Suprapubic skin (tissue), 4 donors: ENCODE results near the gene GJB6. TPM values are rescaled to one million over a fixed set of nuclear protein-coding genes. Genes with fewer than 3 reads are reported as not detected.
A peak's percentile ranks its signal among the peaks of the same experiment; 100 is the strongest.
"Not testable (repeated sequence)": the region's sequence is repeated elsewhere in the genome, so short reads cannot be mapped to it uniquely, and the experiment has no call there.

Experiments used
- DNase-seq, 2 donors: peaks; one replicate each; pipeline ENCODE4 v3.0.0-alpha.2; 2019; ENCODE audit warnings: low spot score in 2 of 2
- H3K27ac ChIP-seq: fragments of 200-600 bp; sonication (generic); one replicate; pipeline ENCODE4 v1.5.1; 2019
- H3K27me3 ChIP-seq: fragments of 200-600 bp; sonication (generic); one replicate; pipeline ENCODE4 v1.5.1; 2019
- H3K36me3 ChIP-seq: fragments of 200-600 bp; sonication (generic); one replicate; pipeline ENCODE4 v1.5.1; 2019
- H3K4me1 ChIP-seq: fragments of 200-600 bp; sonication (generic); one replicate; pipeline ENCODE4 v1.5.1; 2019
- H3K4me3 ChIP-seq: fragments of 200-600 bp; sonication (generic); one replicate; pipeline ENCODE4 v1.5.1; 2019; ENCODE audit warnings: mild to moderate bottlenecking
- H3K9me3 ChIP-seq: fragments of 200-600 bp; sonication (generic); one replicate; pipeline ENCODE4 v1.5.1; 2019
- EP300 ChIP-seq: sonication (generic); formaldehyde crosslinking; IDR thresholded peaks from one replicate; pipeline ENCODE4 v1.6.1; 2017; ENCODE audit warnings: antibody characterized with exemption
- POLR2A ChIP-seq, 2 donors: fragments of 450-650 bp; IDR thresholded peaks; one replicate each; pipeline ENCODE4 v1.6.1; 2017; ENCODE audit warnings: antibody characterized with exemption in 2 of 2, mild to moderate bottlenecking in 2 of 2, moderate library complexity in 2 of 2
- POLR2AphosphoS5 ChIP-seq, 3 donors: sonication (generic); formaldehyde crosslinking; IDR thresholded peaks; one replicate each; pipeline ENCODE4 v1.6.1; 2017; ENCODE audit warnings: antibody characterized with exemption in 3 of 3
- WGBS: methylation state at CpG from one replicate; pipeline ENCODE4 v1.1.5; 2018; 5-methylcytosine and 5-hydroxymethylcytosine counted together
- total RNA-seq, 4 donors: library from RNA; depleted of rRNA; stranded (reverse); fragments of >200 nt; gene quantifications; one replicate each; pipeline ENCODE4 v1.1.0, GENCODE V29; 2016
- TF ChIP-seq, protein P1 (sequence below), 2 donors: fragments of 200-600 bp in 1 of 2; fragments of 450-650 bp in 1 of 2; sonication (generic) in 1 of 2; IDR thresholded peaks; one replicate each; pipeline ENCODE4 v1.5.1; 2016 to 2019; ENCODE audit warnings: antibody characterized with exemption in 2 of 2, mild to moderate bottlenecking in 1 of 2, moderate library complexity in 1 of 2

Gene GJB6
- 100 to 1,000 TPM in 1 of 4 donors, 10 to 100 TPM in 3; 32.4 to 128 (median 68.0) TPM for total RNA-seq

- peak within 1 kb of the TSS; percentile 83 for H3K27ac ChIP-seq
Observed at GRCh38 chr13:20231839-20232555, at the start of gene GJB6. TSS of gene GJB6 (minus strand) at chr13:20232319. CDS start at chr13:20223480, 8,839 bp downstream.

GRCh38 chr13:20276901-20277300 lies 44.8 kb upstream of the GJB6 start:
- not testable (repeated sequence) for H3K36me3 ChIP-seq, H3K9me3 ChIP-seq, H3K4me3 ChIP-seq, H3K27me3 ChIP-seq, H3K27ac ChIP-seq, DNase-seq
- 49% methylated on average over 5 of the region's 5 CpGs for WGBS
- H3K4me1 ChIP-seq, result peaks cover 18% of the 10 kb centered on the region

More at GRCh38 chr13:20231839-20232555, at the start of gene GJB6:
- Histone ChIP-seq H3K9me3 (no peaks in the 10 kb centered on the region), H3K4me3 (peak within 1 kb of the TSS; percentile 51), H3K27me3 (peaks cover 37% of the 10 kb centered on the region), H3K36me3 (no peaks in the 10 kb centered on the region), H3K4me1 (peaks cover 20% of the 10 kb centered on the region)
- peak in 1 of 2 donors; percentile 58 for DNase-seq
- no peak for TF ChIP-seq EP300
- TF ChIP-seq, protein P1, sequence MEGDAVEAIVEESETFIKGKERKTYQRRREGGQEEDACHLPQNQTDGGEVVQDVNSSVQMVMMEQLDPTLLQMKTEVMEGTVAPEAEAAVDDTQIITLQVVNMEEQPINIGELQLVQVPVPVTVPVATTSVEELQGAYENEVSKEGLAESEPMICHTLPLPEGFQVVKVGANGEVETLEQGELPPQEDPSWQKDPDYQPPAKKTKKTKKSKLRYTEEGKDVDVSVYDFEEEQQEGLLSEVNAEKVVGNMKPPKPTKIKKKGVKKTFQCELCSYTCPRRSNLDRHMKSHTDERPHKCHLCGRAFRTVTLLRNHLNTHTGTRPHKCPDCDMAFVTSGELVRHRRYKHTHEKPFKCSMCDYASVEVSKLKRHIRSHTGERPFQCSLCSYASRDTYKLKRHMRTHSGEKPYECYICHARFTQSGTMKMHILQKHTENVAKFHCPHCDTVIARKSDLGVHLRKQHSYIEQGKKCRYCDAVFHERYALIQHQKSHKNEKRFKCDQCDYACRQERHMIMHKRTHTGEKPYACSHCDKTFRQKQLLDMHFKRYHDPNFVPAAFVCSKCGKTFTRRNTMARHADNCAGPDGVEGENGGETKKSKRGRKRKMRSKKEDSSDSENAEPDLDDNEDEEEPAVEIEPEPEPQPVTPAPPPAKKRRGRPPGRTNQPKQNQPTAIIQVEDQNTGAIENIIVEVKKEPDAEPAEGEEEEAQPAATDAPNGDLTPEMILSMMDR (IDR thresholded peaks at IDR 0.05), result no peak
- TF ChIP-seq POLR2AphosphoS5 (IDR thresholded peaks at IDR 0.05), result no peak
- WGBS, result under 1% methylated on average over 16 of the region's 85 CpGs

GRCh38 chr13:20274466-20274865 lies 42.3 kb upstream of the GJB6 start:
- Histone ChIP-seq H3K27ac (no peak overlapping the region), H3K36me3 (no peaks in the 10 kb centered on the region), H3K4me1 (peaks cover 20% of the 10 kb centered on the region), H3K27me3 (peaks cover 2% of the 10 kb centered on the region), H3K9me3 (no peaks in the 10 kb centered on the region), H3K4me3 (no peak overlapping the region)
- WGBS, result 55% methylated on average over 4 of the region's 4 CpGs
- TF ChIP-seq, protein P1 (IDR thresholded peaks at IDR 0.05), result no peak
- TF ChIP-seq POLR2AphosphoS5 (IDR thresholded peaks at IDR 0.05) (no peak), POLR2A (IDR thresholded peaks at IDR 0.05) (no peak), EP300 (no peak)
- DNase-seq, result no peak

- H3K4me3 ChIP-seq, result no peak overlapping the region
- H3K4me1 ChIP-seq, result peaks cover 20% of the 10 kb centered on the region
- H3K27me3 ChIP-seq, result peaks cover 2% of the 10 kb centered on the region
- no peak for DNase-seq
- WGBS, result 74% methylated on average over 17 of the region's 17 CpGs
- no peaks in the 10 kb centered on the region for H3K36me3 ChIP-seq
- no peak overlapping the region for H3K27ac ChIP-seq
- H3K9me3 ChIP-seq, result no peaks in the 10 kb centered on the region
- TF ChIP-seq, protein P1 (IDR thresholded peaks at IDR 0.05), result no peak
- TF ChIP-seq POLR2AphosphoS5 (IDR thresholded peaks at IDR 0.05) (no peak), EP300 (no peak), POLR2A (IDR thresholded peaks at IDR 0.05) (no peak)
Observed at GRCh38 chr13:20272588-20273171, 40.6 kb upstream of the GJB6 start.

DNA sequence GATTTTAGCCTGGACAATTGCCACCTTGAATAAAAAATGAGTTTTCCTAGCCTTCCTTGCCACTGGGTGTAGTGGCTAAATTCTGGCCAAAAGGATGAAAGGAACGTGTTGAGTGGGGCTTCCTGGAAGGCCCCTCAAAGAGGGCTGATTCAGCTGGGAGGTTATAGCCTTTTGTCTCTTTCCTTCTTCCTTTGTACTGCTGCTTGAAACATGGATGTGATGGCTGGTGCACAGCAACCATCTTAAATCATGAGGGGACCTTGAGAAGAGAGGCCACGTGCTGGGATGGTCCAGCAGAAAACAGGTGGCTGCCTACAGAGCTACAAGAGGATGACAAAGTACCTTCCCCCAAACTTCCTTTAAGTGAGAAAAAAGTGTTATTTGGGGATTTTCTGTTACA lies 40.0 kb upstream of the GJB6 start:
- no peak for TF ChIP-seq POLR2AphosphoS5 (IDR thresholded peaks at IDR 0.05)
- TF ChIP-seq, protein P1 (IDR thresholded peaks at IDR 0.05), result no peak
- TF ChIP-seq EP300, result no peak
- no peak for TF ChIP-seq POLR2A (IDR thresholded peaks at IDR 0.05)
- Histone ChIP-seq H3K27me3 (peaks cover 2% of the 10 kb centered on the region), H3K4me1 (peaks cover 20% of the 10 kb centered on the region), H3K9me3 (no peaks in the 10 kb centered on the region), H3K4me3 (no peak overlapping the region), H3K27ac (no peak overlapping the region), H3K36me3 (no peaks in the 10 kb centered on the region)
- WGBS, result 64% methylated on average over 2 of the region's 2 CpGs
- no peak for DNase-seq
